HCT116 (cell line): Measurements from ENCODE around the gene ACTBL2. TPM values are rescaled to one million over a fixed set of nuclear protein-coding genes. Genes with fewer than 3 reads are reported as not detected.

Experiments
- ATAC-seq: fragments of 200-7000 bp; cut with Tn5 transposase; 2 replicates; pipeline ENCODE4 v1.9.1; 2020; ENCODE audit warnings: mild to moderate bottlenecking, moderate library complexity
- BruUV-seq: library from RNA; stranded (reverse); fragments of 400-500 nt; replicated peaks from 2 replicates; lab custom pipeline; 2021; lab: Mats Ljungman, UMichigan
- CTCF ChIA-PET: fragments of 300-600 bp; sonication (Branson Sonifier 250); formaldehyde crosslinking; loops from one replicate; lab custom pipeline; 2021; ENCODE audit warnings: antibody characterized with exemption; lab: Charles Lee
- POLR2A ChIA-PET: fragments of 300-600, 350-600 bp; sonication (Branson Sonifier 250); formaldehyde crosslinking; loops from one replicate; lab custom pipeline; 2021; ENCODE audit warnings: antibody characterized with exemption; lab: Charles Lee
- RAD21 ChIA-PET, 2 experiments: fragments of 300-600 bp; sonication (Branson Sonifier 250); formaldehyde crosslinking; loops; one replicate each; lab custom pipeline; 2023; ENCODE audit warnings: low total read pairs in 2 of 2; ENCODE audit not compliant: uncharacterized antibody in 2 of 2, unreplicated experiment in 2 of 2, low non-redundant PET in 1 of 2; lab: Charles Lee
- DNase-seq: peaks from one replicate; pipeline ENCODE4 v3.0.0-alpha.2; 2010; ENCODE audit warnings: low read depth, low spot score
- H2AFZ ChIP-seq: fragments of 200-600 bp; shearing (Covaris generic), sonication (generic); 2 replicates; pipeline ENCODE4 v1.6.1; 2017; ENCODE audit warnings: low read depth, mixed run types, mixed read lengths, antibody characterized with exemption, low read length; ENCODE audit not compliant: poor library complexity, severe bottlenecking
- H3K27ac ChIP-seq: 2 replicates; pipeline ENCODE4 v1.5.1; 2012; ENCODE audit warnings: low read depth, low read length
- H3K27me3 ChIP-seq: fragments of 200-600 bp; sonication (generic); 2 replicates; pipeline ENCODE4 v1.6.1; 2016; ENCODE audit warnings: mixed run types, low read length, mixed read lengths; ENCODE audit not compliant: insufficient read depth
- H3K36me3 ChIP-seq, 2 experiments: fragments of 200-500 bp in 1 of 2; fragments of 200-600 bp in 1 of 2; sonication (Bioruptor generic) in 1 of 2; sonication (generic) in 1 of 2; 2 replicates each; pipeline versions ENCODE4 v1.5.1 to v1.6.1; 2014 to 2016; ENCODE audit warnings: low read length in 2 of 2, inconsistent platforms in 1 of 2, mixed read lengths in 1 of 2, mixed run types in 1 of 2; ENCODE audit not compliant: insufficient read depth in 2 of 2, control insufficient read depth in 1 of 2
- H3K4me1 ChIP-seq, 2 experiments: fragments of 200-600 bp in 1 of 2; sonication (generic) in 1 of 2; 2 replicates each; pipeline versions ENCODE4 v1.5.1 to v1.6.1; 2012 to 2017; ENCODE audit warnings: low read length in 2 of 2, inconsistent platforms in 1 of 2, mild to moderate bottlenecking in 1 of 2, mixed read lengths in 1 of 2, mixed run types in 1 of 2, moderate library complexity in 1 of 2; ENCODE audit not compliant: insufficient read depth in 2 of 2, control insufficient read depth in 1 of 2
- H3K4me2 ChIP-seq: fragments of 200-600 bp; sonication (generic); 2 replicates; pipeline ENCODE4 v1.6.1; 2017; ENCODE audit warnings: mixed run types, low read length, mixed read lengths
- H3K4me3 ChIP-seq, 2 experiments: fragments of 200-600 bp in 1 of 2; sonication (generic) in 1 of 2; replicated peaks in 1 of 2; 2 replicates each; pipeline ENCODE4 v1.5.1; 2011 to 2016; ENCODE audit warnings: low read length in 2 of 2, control low read depth in 1 of 2, low read depth in 1 of 2, mild to moderate bottlenecking in 1 of 2, mixed read lengths in 1 of 2, mixed run types in 1 of 2
- H3K79me2 ChIP-seq: fragments of 200-600 bp; sonication (generic); 2 replicates; pipeline ENCODE4 v1.6.1; 2017; ENCODE audit warnings: mild to moderate bottlenecking, mixed run types, low read length, moderate library complexity, mixed read lengths; ENCODE audit not compliant: insufficient read depth
- H3K9ac ChIP-seq: fragments of 200-600 bp; sonication (generic); 2 replicates; pipeline ENCODE4 v1.6.1; 2016; ENCODE audit warnings: low read length, mixed read lengths
- H3K9me2 ChIP-seq: fragments of 200-600 bp; sonication (generic), shearing (Covaris generic); 2 replicates; pipeline ENCODE4 v1.6.1; 2017; ENCODE audit warnings: mixed run types, mild to moderate bottlenecking, moderate library complexity; ENCODE audit not compliant: insufficient read depth
- H3K9me3 ChIP-seq, 2 experiments: fragments of 200-500 bp in 1 of 2; fragments of 200-600 bp in 1 of 2; sonication (Bioruptor generic) in 1 of 2; sonication (generic) in 1 of 2; 2 replicates each; pipeline ENCODE4 v1.6.1; 2014 to 2017; ENCODE audit warnings: low read length in 2 of 2, mixed read lengths in 2 of 2, inconsistent platforms in 1 of 2, low read depth in 1 of 2, mild to moderate bottlenecking in 1 of 2, mixed run types in 1 of 2, moderate library complexity in 1 of 2; ENCODE audit not compliant: control insufficient read depth in 1 of 2, insufficient read depth in 1 of 2
- H4K20me1 ChIP-seq: fragments of 200-600 bp; sonication (generic), shearing (Covaris generic); 2 replicates; pipeline ENCODE4 v1.6.1; 2017; ENCODE audit warnings: mixed run types, mild to moderate bottlenecking, moderate library complexity; ENCODE audit not compliant: insufficient read depth
- CTCF ChIP-seq, 3 experiments: fragments of 200-600 bp in 1 of 3; sonication (generic) in 1 of 3; IDR thresholded peaks in 2 of 3; conservative IDR thresholded peaks in 1 of 3; 2 replicates each; pipeline ENCODE4 v1.5.1; 2012 to 2017; ENCODE audit warnings: low read depth in 2 of 3, low read length in 2 of 3, antibody characterized with exemption in 1 of 3, borderline replicate concordance in 1 of 3, control low read depth in 1 of 3, mild to moderate bottlenecking in 1 of 3, mixed read lengths in 1 of 3, mixed run types in 1 of 3, moderate library complexity in 1 of 3; ENCODE audit not compliant: insufficient read depth in 1 of 3
- EGR1 ChIP-seq: IDR thresholded peaks from 2 replicates; pipeline ENCODE4 v1.6.1; 2012; ENCODE audit warnings: low read depth
- EZH2 ChIP-seq: fragments of 200-600 bp; sonication (generic); IDR thresholded peaks from 2 replicates; pipeline ENCODE4 v1.6.1; 2017; ENCODE audit warnings: antibody characterized with exemption, mixed run types
- EZH2phosphoT487 ChIP-seq: fragments of 200-600 bp; IDR thresholded peaks from 2 replicates; pipeline ENCODE4 v1.6.1; 2018; ENCODE audit warnings: antibody characterized with exemption, borderline replicate concordance
- FOSL1 ChIP-seq: IDR thresholded peaks from 2 replicates; pipeline ENCODE4 v1.6.1; 2012; ENCODE audit warnings: low read depth
- JUND ChIP-seq: IDR thresholded peaks from 2 replicates; pipeline ENCODE4 v1.6.1; 2012
- MAX ChIP-seq: IDR thresholded peaks from 2 replicates; pipeline ENCODE4 v1.6.1; 2012
- POLR2A ChIP-seq: IDR thresholded peaks from 2 replicates; pipeline ENCODE4 v1.7.0; 2011; ENCODE audit warnings: borderline replicate concordance; ENCODE audit not compliant: insufficient read depth, insufficient read length; ENCODE audit errors: extremely low read depth
- RAD21 ChIP-seq: IDR thresholded peaks from 2 replicates; pipeline ENCODE4 v1.6.1; 2012; ENCODE audit warnings: low read depth, mild to moderate bottlenecking
- REST ChIP-seq: IDR thresholded peaks from 2 replicates; pipeline ENCODE4 v1.6.1; 2012; ENCODE audit warnings: low read depth
- SP1 ChIP-seq: IDR thresholded peaks from 2 replicates; pipeline ENCODE4 v1.6.1; 2012; ENCODE audit warnings: low read depth
- SRF ChIP-seq: IDR thresholded peaks from 2 replicates; pipeline ENCODE4 v1.6.1; 2012; ENCODE audit warnings: low read depth
- YY1 ChIP-seq: IDR thresholded peaks from 2 replicates; pipeline ENCODE4 v1.6.1; 2011; ENCODE audit warnings: low read length, low read depth, moderate library complexity, mild to moderate bottlenecking; ENCODE audit not compliant: insufficient replicate concordance; ENCODE audit errors: extremely low read depth
- ZBTB33 ChIP-seq: IDR thresholded peaks from 2 replicates; pipeline ENCODE4 v1.6.1; 2011; ENCODE audit warnings: mild to moderate bottlenecking, low read length, moderate library complexity; ENCODE audit not compliant: insufficient replicate concordance; ENCODE audit errors: extremely low read depth
- intact Hi-C: fragments of 100-400 bp; cut with micrococcal nuclease; formaldehyde crosslinking; loops from 2 replicates; pipeline ENCODE4 v1.10.0; 2022
- total RNA-seq: library from RNA; stranded (reverse); gene quantifications from one replicate; pipeline ENCODE4 v1.2.1, GENCODE V29; 2021; ENCODE audit not compliant: unreplicated experiment

Gene ACTBL2
- total RNA-seq, 1 experiment from 2014 or later, result 0.07 TPM

- TF ChIP-seq ZBTB33 (no peak), FOSL1 (no peak)
These were observed 22.9 kb upstream of the ACTBL2 start (continued) for GRCh38 chr5:57505272-57506200.

- no peak for TF ChIP-seq EGR1
- no peak for TF ChIP-seq REST
- no peak for TF ChIP-seq RAD21
- TF ChIP-seq FOSL1, result no peak
- TF ChIP-seq JUND, result no peak
- TF ChIP-seq MAX, result no peak
- TF ChIP-seq SRF, result no peak
- TF ChIP-seq EZH2phosphoT487, result no peak
- no peak for TF ChIP-seq SP1
- TF ChIP-seq EZH2, result no peak
- no peak for TF ChIP-seq CTCF (IDR thresholded peaks at IDR 0.05 in 2 of 3, conservative IDR thresholded peaks at IDR 0.05 in 1 of 3; ENCODE audit: borderline replicate concordance in 1 of 3, insufficient read depth in 1 of 3, low read depth in 2 of 3, low read length in 2 of 3)
- TF ChIP-seq YY1, result no peak
- no peak for TF ChIP-seq POLR2A
- CTCF ChIA-PET, result no interaction called here
- Histone ChIP-seq H3K27ac (no peak overlapping the region), H4K20me1 (no peaks in the 10 kb centered on the region), H3K79me2 (no peaks in the 10 kb centered on the region), H3K4me2 (no peak overlapping the region), H3K36me3 (no peaks in the 10 kb centered on the region), H3K4me3 (no peak overlapping the region), H3K9me2 (no peaks in the 10 kb centered on the region), H3K4me1 (peaks cover 6 to 22% of the 10 kb centered on the region in 2 experiments; a peak in 3 of 4 replicates), H2AFZ (no peak overlapping the region), H3K9ac (no peak overlapping the region), H3K27me3 (no peaks in the 10 kb centered on the region), H3K9me3 (no peaks in the 10 kb centered on the region)
- RAD21 ChIA-PET, result no interaction called here
- intact Hi-C loops, result loop anchor here (5.0 kb wide), 1 partner anchor 263 kb away; no protein-coding TSS in a partner anchor
- BruUV-seq, result no TSS peak
- POLR2A ChIA-PET, result no interaction called here
- no peak for ATAC-seq
- no peak for DNase-seq
These were observed 21.7 kb upstream of the ACTBL2 start for GRCh38 chr5:57504357-57504756.
